ENCODE data around the gene HK3.

DNA sequence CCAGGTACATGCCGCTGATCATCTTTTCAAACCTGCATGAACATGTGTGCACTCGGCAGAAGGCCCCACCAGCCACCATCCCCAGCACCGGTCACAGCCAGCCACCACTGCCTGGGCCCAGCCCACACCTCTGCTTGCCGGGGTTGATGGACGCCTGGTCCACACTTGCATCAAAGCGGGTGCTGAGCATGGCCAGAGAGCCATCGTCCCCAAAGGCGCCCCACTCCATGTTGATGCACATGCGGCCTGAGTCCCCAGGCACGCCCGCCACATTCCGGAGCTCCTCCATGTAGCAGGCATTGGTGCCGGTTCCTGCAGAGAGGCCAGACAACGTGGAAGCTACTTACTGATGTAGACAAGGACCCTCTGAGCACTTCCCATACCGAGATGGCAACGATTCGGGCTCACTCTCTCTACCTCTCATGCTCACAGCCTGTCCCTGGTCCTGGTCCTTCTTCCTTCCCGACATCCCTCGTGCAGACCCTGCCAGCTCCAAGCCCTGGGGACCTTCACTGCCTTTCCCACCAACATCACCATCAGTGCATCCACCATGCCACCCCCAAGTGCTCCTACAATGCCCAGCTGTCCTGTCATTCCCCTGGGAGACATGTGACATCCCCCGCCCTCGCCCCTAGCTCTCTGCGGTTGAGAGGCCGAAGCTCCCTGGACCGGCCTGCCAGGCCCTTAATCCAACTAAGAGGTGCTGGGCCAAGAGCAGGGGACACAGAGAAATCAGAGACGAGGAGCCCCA is 17.2 kb downstream of the HK3 start:
- TF ChIP-seq, protein P1, sequence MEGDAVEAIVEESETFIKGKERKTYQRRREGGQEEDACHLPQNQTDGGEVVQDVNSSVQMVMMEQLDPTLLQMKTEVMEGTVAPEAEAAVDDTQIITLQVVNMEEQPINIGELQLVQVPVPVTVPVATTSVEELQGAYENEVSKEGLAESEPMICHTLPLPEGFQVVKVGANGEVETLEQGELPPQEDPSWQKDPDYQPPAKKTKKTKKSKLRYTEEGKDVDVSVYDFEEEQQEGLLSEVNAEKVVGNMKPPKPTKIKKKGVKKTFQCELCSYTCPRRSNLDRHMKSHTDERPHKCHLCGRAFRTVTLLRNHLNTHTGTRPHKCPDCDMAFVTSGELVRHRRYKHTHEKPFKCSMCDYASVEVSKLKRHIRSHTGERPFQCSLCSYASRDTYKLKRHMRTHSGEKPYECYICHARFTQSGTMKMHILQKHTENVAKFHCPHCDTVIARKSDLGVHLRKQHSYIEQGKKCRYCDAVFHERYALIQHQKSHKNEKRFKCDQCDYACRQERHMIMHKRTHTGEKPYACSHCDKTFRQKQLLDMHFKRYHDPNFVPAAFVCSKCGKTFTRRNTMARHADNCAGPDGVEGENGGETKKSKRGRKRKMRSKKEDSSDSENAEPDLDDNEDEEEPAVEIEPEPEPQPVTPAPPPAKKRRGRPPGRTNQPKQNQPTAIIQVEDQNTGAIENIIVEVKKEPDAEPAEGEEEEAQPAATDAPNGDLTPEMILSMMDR (conservative IDR thresholded peaks at IDR 0.05; ENCODE audit: low read length) = no peak
- no peak for TF ChIP-seq EZH2phosphoT487 (IDR thresholded peaks at IDR 0.05; ENCODE audit: borderline replicate concordance)
